Stimulated activated CD4-positive, alpha-beta T cell treated with anti-CD3 and anti-CD28 coated beads, TNF-alpha, amount 100 ng/mL, for 48 hours (primary cell): ENCODE results near the gene ZNF292.
"Not testable (repeated sequence)": the region's sequence is repeated elsewhere in the genome, so short reads cannot be mapped to it uniquely, and the experiment has no call there.

Source experiments
- DNase-seq, 3 donors: peaks; one replicate each; pipeline ENCODE4 v3.0.0-alpha.2; 2020; ENCODE audit warnings: low read depth in 3 of 3

Gene ZNF292

GRCh38 chr6:87274660-87275274, 119.4 kb downstream of the ZNF292 start:
- DNase-seq, result no peak

- no peak for DNase-seq
Observed at GRCh38 chr6:87276624-87277023, 121.3 kb downstream of the ZNF292 start.

GRCh38 chr6:87277123-87277522, 121.8 kb downstream of the ZNF292 start:
- DNase-seq, result no peak

- no peak for DNase-seq
Observed at GRCh38 chr6:87279196-87279595, 123.8 kb downstream of the ZNF292 start.

GRCh38 chr6:87281426-87281825, 126.1 kb downstream of the ZNF292 start:
- DNase-seq, result no peak

GRCh38 chr6:87282743-87283142, 127.4 kb downstream of the ZNF292 start:
- DNase-seq, result no peak

GRCh38 chr6:87283461-87283860, 128.1 kb downstream of the ZNF292 start:
- DNase-seq, result no peak

GRCh38 chr6:87287251-87287650, 131.9 kb downstream of the ZNF292 start:
- DNase-seq, result no peak

- no peak for DNase-seq
Observed at GRCh38 chr6:87289571-87289970, 134.2 kb downstream of the ZNF292 start.

- no peak for DNase-seq
Observed at GRCh38 chr6:87291883-87292282, 136.5 kb downstream of the ZNF292 start.

GRCh38 chr6:87293526-87293925, 138.2 kb downstream of the ZNF292 start:
- DNase-seq, result no peak

- no peak for DNase-seq
Observed at GRCh38 chr6:87297119-87297518, 141.8 kb downstream of the ZNF292 start.

GRCh38 chr6:87301277-87301676, 145.9 kb downstream of the ZNF292 start:
- DNase-seq, result not testable (repeated sequence)

GRCh38 chr6:87308970-87309369, 153.6 kb downstream of the ZNF292 start:
- DNase-seq, result no peak

GRCh38 chr6:87312860-87313259, 157.5 kb downstream of the ZNF292 start:
- DNase-seq, result no peak
